Renal pelvis (tissue), 4 donors: Measurements from ENCODE around the gene PPIP5K2. TPM values are rescaled to one million over a fixed set of nuclear protein-coding genes. Genes with fewer than 3 reads are reported as not detected.
"Not testable (repeated sequence)": the region's sequence is repeated elsewhere in the genome, so short reads cannot be mapped to it uniquely, and the experiment has no call there.

Source experiments
- DNase-seq: peaks from one replicate; pipeline ENCODE4 v3.0.0-alpha.2; 2013
- polyA plus RNA-seq, 3 donors: library from polyadenylated mRNA; unstranded; fragments of 120-200 nt; gene quantifications; one replicate each; pipeline ENCODE4 v1.2.1, GENCODE V29; 2013; ENCODE audit not compliant: insufficient read length in 3 of 3

PPIP5K2 gene
- polyA plus RNA-seq, 3 donors = 70.6 to 91.6 (median 85.6) TPM

- DNase-seq = no peak
These were observed 86.0 kb downstream of the PPIP5K2 start for GRCh38 chr5:103205991-103206700.

- DNase-seq = peak; percentile 53
These were observed 86.9 kb downstream of the PPIP5K2 start for GRCh38 chr5:103207011-103207410.

DNA sequence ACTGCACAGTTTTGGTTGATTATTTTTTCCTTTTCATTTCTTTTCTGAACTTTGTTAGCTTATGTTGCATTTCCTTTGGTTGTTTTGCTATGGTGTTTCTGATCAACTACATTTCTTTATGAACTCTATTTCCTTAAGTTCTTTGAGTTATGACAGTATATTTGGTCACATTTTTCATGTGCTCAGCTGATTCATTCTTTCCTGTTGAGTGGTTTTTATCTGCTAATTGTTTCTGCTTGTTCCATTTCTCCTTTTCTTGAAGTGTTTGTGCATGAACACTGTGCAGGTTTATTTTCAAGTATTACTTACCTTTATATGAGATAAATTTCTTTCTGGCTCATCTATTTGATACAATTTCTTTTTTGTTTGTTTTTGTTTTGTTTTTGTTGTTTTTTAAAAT is 87.6 kb downstream of the PPIP5K2 start:
- DNase-seq = no peak

- DNase-seq = no peak
These were observed 88.4 kb downstream of the PPIP5K2 start for GRCh38 chr5:103208460-103208859.

DNA sequence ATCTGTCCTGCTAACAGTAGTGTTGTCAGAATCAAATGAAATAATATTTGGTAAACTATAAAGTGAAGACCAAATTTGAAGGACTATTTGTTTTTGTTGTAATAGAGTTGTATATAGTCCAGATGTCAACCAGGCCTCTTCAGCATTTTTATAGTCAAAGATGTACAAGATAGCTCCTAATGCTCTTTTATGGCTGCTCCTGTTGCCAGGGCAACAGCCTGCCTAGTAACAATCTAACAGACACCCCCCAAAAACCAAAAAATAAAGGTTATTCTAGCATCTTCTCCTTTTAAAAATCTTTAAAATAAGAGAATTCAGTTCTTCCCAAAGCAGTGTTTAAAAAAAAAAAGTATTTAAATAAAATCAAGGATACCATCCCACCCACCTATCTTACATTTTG is 89.0 kb downstream of the PPIP5K2 start:
- DNase-seq = no peak

GRCh38 chr5:103210952-103211351 is 90.9 kb downstream of the PPIP5K2 start:
- DNase-seq = no peak

GRCh38 chr5:103211576-103212561 is 91.8 kb downstream of the PPIP5K2 start:
- no peak for DNase-seq

- DNase-seq = no peak
These were observed 96.0 kb downstream of the PPIP5K2 start for GRCh38 chr5:103216137-103216536.

GRCh38 chr5:103216697-103217096 is 96.6 kb downstream of the PPIP5K2 start:
- DNase-seq = no peak

- no peak for DNase-seq
These were observed 97.0 kb downstream of the PPIP5K2 start for GRCh38 chr5:103217101-103217500.

GRCh38 chr5:103218164-103218563 is 98.1 kb downstream of the PPIP5K2 start:
- no peak for DNase-seq

- not testable (repeated sequence) for DNase-seq
These were observed 99.0 kb downstream of the PPIP5K2 start for GRCh38 chr5:103219074-103219473.

DNA sequence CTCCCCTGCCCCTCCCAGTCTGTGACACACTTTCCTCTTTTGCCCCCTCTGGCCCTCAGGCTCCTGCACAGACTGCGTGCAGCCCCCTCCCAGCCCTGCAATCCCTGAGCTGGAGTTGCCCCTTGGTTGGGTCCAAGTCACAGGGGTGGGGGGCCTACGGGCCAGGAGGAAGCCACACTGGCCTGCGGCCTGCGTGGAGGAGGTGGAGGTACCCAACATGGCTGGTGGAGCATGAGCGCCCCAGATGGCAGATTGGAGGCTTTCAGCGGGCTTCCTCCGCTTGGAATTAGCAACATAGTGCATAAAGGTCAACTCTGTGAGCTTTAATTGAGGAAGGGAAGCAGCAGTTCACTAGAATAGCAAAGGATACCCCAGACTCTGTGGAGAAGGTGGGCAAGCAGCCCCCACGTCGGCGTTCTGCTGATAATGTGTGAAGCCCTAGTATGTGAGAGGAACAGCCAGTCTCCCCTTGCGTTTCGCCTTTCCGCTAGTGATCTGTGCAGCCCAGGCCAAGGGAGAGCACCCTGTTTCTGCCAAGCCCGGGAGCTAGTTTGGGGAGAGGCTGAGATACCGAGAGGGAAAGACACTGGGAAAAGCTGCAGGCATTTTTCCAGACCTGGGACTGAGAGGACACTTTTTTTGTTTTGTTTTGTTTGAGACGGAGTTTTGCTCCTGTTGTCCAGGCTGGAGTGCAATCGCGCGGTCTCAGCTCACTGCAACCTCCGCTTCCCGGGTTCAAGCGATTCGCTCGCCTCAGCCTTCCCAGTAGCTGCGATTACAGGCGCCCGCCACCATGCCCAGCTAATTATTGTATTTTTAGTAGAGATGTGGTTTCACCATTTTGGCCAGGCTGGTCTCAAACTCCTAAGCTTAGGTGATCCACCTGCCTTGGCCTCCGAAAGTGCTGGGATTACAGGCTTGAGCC is 103.2 kb downstream of the PPIP5K2 start:
- no peak for DNase-seq

GRCh38 chr5:103224118-103224893 is 104.2 kb downstream of the PPIP5K2 start:
- peak; percentile 38 for DNase-seq

GRCh38 chr5:103224894-103225246 is 104.8 kb downstream of the PPIP5K2 start:
- no peak for DNase-seq

DNA sequence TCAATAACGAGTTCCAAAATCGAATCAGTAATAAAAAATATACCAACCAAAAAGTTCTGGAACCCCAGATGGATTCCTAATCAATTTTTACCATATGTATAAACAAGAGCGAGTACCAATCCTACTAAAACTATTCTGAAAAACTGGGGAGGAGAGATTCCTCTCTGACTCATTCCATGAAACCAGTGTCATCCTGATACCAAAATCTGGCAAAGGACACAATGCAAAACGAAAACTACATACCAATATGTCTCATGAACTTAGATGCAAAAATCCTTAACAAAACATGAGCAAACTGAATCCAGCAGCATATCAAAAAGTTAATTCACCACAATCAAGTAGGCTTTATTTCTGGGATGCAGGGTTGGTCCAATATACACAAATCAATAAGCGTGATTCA is 108.0 kb downstream of the PPIP5K2 start:
- DNase-seq = no peak

- no peak for DNase-seq
These were observed 108.5 kb downstream of the PPIP5K2 start for GRCh38 chr5:103228588-103228987.

GRCh38 chr5:103232393-103232999 is 112.4 kb downstream of the PPIP5K2 start:
- DNase-seq = peak; percentile 16

DNA sequence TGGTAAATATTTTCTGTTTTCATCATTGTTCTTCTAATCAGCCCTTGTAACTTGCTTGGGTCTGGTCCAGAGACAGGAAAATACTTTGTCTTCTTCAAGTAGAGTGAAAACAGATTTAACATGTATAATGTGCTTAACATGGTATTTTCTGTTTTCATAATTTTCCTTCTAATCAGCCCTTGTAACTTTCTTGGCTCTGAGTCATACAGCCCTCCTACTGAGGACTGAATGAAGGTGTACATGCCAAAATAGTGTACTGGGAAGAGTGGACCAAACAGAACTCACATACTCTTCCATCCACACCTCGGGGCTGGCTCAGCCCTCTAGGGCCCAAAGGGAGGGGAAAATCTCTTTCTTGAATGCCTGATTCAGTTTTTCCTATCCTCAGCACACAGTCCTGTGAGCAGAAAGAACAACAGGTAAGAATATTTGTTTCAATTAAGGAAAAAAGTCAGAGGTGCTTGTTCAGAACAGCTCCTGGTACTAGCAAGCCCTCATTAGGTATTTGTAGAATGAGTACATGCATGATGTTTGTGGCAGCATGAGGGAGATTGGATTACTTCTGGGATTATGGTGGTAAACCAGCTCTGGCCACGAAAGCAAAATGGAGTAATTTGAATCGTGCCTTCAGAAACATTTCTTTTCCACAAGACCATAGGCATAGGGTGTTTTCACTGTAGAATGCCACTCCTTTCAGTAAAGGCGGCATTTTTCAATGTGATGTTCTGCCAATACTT is 114.3 kb downstream of the PPIP5K2 start:
- no peak for DNase-seq

DNA sequence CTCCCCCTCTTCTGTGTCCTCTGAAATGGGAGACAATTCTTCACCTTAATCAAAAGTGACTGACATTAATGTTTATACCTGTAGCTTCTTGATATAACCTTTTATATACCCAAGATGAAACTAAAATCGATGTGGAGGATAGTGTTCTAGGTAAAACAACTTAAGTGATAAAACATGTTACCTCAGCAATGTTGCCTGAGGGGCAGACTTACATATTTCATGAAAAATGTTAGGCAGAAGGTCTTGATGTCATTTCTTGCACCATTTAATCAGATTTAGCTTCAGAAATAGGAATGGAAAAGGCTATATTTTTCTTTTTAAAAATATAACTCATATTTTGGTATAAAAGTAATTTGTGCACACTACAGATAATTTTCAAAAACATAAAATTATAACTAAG is 115.8 kb downstream of the PPIP5K2 start:
- no peak for DNase-seq
